VCaP (cell line): ENCODE data around the gene PCCB.
"Not testable (repeated sequence)": the region's sequence is repeated elsewhere in the genome, so short reads cannot be mapped to it uniquely, and the experiment has no call there.

Source experiments
- H3K27ac ChIP-seq: fragments of 450-650 bp; 2 replicates; pipeline ENCODE4 v1.5.1; 2017
- CTCF ChIP-seq: fragments of 450-650 bp; conservative IDR thresholded peaks from 2 replicates; pipeline ENCODE4 v1.5.1; 2017; ENCODE audit warnings: mild to moderate bottlenecking, moderate library complexity

Gene PCCB

GRCh38 chr3:136326316-136326715, 76.2 kb downstream of the PCCB start:
- H3K27ac ChIP-seq, result no peak overlapping the region
- TF ChIP-seq CTCF, result no peak

GRCh38 chr3:136327671-136328070, 77.5 kb downstream of the PCCB start:
- no peak for TF ChIP-seq CTCF
- no peak overlapping the region for H3K27ac ChIP-seq

DNA sequence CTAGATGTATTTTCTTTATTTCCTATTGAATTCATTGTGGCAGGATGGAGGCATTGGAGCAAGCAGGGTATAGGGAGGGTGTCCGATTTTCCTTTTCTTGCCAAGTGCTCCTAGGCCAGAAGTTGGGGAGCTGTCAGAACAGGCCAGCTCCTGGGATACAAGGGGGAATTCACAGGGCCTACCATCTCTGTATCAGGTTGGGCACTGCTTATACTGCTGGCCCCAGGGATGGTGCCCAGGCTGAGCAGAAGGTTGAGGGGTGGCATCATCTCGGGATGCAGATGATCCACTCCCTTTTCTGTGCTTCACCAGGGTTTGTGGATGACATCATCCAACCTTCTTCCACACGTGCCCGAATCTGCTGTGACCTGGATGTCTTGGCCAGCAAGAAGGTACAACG, 79.5 kb downstream of the PCCB start:
- no peak for TF ChIP-seq CTCF
- H3K27ac ChIP-seq, result no peak overlapping the region

DNA sequence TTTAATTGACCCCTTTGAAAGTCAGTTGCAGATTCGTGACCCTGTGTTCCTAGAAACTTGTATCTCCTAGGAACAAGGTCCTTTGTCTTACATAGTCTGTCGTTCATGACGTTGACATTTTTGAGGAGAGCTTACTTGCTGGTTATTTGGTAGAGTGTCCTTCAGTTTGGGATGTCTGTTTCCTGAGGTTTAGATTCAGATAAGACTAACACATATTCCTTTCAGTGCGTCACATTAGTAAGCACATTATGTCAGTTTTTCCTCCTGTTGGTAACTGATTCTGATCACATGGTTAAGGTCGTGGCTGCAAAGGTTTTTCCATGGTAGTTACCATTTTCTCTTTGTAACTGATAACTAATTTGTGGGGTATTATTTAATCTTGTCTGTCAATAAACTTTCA, 80.8 kb downstream of the PCCB start:
- H3K27ac ChIP-seq, result no peak overlapping the region
- TF ChIP-seq CTCF, result no peak

- no peak for TF ChIP-seq CTCF
- H3K27ac ChIP-seq, result no peak overlapping the region
These were observed 82.2 kb downstream of the PCCB start for GRCh38 chr3:136332302-136332701.

DNA sequence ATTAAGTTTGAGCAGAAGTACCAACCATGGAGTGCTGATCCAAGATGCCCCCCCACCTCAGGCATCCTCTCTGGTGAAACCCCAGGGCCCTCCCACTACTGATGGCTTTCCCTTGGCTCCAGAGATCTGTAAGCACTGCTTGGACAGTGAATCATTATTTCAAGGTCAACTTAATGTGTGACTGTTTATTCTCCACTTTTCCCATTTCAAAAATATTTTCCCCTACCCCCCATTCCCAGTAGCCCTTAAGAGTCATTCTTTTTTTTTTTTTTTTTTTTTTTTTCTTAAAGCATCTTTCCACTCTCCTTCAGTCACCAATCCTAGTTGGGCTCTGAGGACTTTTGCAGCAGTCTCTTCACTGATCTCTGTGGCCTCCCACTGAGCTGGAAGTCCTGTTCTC, 82.6 kb downstream of the PCCB start:
- no peak overlapping the region for H3K27ac ChIP-seq
- TF ChIP-seq CTCF, result no peak

GRCh38 chr3:136334209-136334608, 84.1 kb downstream of the PCCB start:
- no peak overlapping the region for H3K27ac ChIP-seq
- no peak for TF ChIP-seq CTCF

GRCh38 chr3:136334726-136335125, 84.6 kb downstream of the PCCB start:
- H3K27ac ChIP-seq, result not testable (repeated sequence)
